Prostate gland (tissue), 2 donors: ENCODE data around the gene WWOX.

Experiments used
- POLR2A ChIP-seq: fragments of 450-650 bp; IDR thresholded peaks from one replicate; pipeline ENCODE4 v1.6.1; 2016; ENCODE audit warnings: antibody characterized with exemption, mild to moderate bottlenecking
- POLR2AphosphoS5 ChIP-seq: sonication (generic); formaldehyde crosslinking; IDR thresholded peaks from one replicate; pipeline ENCODE4 v1.6.1; 2017; ENCODE audit warnings: antibody characterized with exemption
- TF ChIP-seq, protein P1 (sequence below), 4 experiments: fragments of 200-600 bp in 2 of 4; fragments of 450-650 bp in 2 of 4; sonication (generic) in 2 of 4; IDR thresholded peaks; 1 replicate in 3 of 4; 2 replicates in 1 of 4; pipeline ENCODE4 v1.5.1; 2016 to 2019; ENCODE audit warnings: antibody characterized with exemption in 4 of 4, mild to moderate bottlenecking in 2 of 4, moderate library complexity in 2 of 4

DNA sequence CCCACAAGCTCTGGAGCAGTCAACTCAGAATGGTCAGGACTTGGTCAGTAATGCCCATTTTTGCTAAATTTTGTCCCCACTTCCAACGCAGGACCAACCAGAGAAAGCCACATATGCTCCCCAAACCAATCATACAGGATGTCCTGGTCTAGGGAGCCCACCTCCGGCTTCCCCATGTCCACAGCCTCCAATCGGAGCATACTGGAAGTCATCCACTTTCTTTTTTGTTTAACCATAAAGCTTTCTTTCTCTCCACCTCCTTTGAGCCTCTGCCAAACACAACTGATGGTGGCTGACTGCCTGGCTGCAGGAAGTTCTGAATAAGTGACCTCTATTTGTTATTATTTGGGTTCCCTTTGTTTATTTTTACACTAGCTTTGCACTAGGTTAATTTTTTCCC lies 549.1 kb downstream of the WWOX start:
- TF ChIP-seq, protein P1, sequence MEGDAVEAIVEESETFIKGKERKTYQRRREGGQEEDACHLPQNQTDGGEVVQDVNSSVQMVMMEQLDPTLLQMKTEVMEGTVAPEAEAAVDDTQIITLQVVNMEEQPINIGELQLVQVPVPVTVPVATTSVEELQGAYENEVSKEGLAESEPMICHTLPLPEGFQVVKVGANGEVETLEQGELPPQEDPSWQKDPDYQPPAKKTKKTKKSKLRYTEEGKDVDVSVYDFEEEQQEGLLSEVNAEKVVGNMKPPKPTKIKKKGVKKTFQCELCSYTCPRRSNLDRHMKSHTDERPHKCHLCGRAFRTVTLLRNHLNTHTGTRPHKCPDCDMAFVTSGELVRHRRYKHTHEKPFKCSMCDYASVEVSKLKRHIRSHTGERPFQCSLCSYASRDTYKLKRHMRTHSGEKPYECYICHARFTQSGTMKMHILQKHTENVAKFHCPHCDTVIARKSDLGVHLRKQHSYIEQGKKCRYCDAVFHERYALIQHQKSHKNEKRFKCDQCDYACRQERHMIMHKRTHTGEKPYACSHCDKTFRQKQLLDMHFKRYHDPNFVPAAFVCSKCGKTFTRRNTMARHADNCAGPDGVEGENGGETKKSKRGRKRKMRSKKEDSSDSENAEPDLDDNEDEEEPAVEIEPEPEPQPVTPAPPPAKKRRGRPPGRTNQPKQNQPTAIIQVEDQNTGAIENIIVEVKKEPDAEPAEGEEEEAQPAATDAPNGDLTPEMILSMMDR (IDR thresholded peaks at IDR 0.05): no peak
- TF ChIP-seq POLR2AphosphoS5: no peak
- TF ChIP-seq POLR2A: no peak
